AG08396 (cell line): ENCODE data around the gene SEC22A.

ENCODE experiments used
- DNase-seq: peaks from one replicate; pipeline ENCODE4 v3.0.0; 2012; ENCODE audit warnings: low spot score, mixed read lengths

Gene SEC22A

GRCh38 chr3:123263941-123264340, 62.2 kb downstream of the SEC22A start:
- no peak for DNase-seq

- DNase-seq = no peak
Measured at GRCh38 chr3:123267821-123268220, 66.1 kb downstream of the SEC22A start.

GRCh38 chr3:123270818-123271217, 69.1 kb downstream of the SEC22A start:
- no peak for DNase-seq

GRCh38 chr3:123271466-123272159, 69.9 kb downstream of the SEC22A start:
- DNase-seq = no peak

GRCh38 chr3:123272547-123272946, 70.8 kb downstream of the SEC22A start:
- DNase-seq = no peak

GRCh38 chr3:123275691-123276090, 73.9 kb downstream of the SEC22A start:
- DNase-seq = no peak

GRCh38 chr3:123276346-123277006, 74.7 kb downstream of the SEC22A start:
- no peak for DNase-seq

- no peak for DNase-seq
Measured at GRCh38 chr3:123277106-123277505, 75.4 kb downstream of the SEC22A start.

- no peak for DNase-seq
Measured at GRCh38 chr3:123278446-123278845, 76.7 kb downstream of the SEC22A start.

- no peak for DNase-seq
Measured at GRCh38 chr3:123279121-123279520, 77.4 kb downstream of the SEC22A start.

- no peak for DNase-seq
Measured at GRCh38 chr3:123281406-123281805, 79.7 kb downstream of the SEC22A start.

GRCh38 chr3:123281929-123282328, 80.2 kb downstream of the SEC22A start:
- no peak for DNase-seq

GRCh38 chr3:123282461-123282860, 80.7 kb downstream of the SEC22A start:
- no peak for DNase-seq

GRCh38 chr3:123283074-123283473, 81.3 kb downstream of the SEC22A start:
- DNase-seq = no peak

GRCh38 chr3:123283657-123284398, 82.1 kb downstream of the SEC22A start:
- no peak for DNase-seq

- DNase-seq = no peak
Measured at GRCh38 chr3:123284399-123285010, 82.8 kb downstream of the SEC22A start.

- no peak for DNase-seq
Measured at GRCh38 chr3:123285066-123285465, 83.3 kb downstream of the SEC22A start.

- DNase-seq = peak; percentile 1
Measured at GRCh38 chr3:123285479-123285878, 83.7 kb downstream of the SEC22A start.

GRCh38 chr3:123285931-123286307, 84.2 kb downstream of the SEC22A start:
- no peak for DNase-seq

GRCh38 chr3:123286308-123287023, 84.7 kb downstream of the SEC22A start:
- peak; percentile 85 for DNase-seq

- no peak for DNase-seq
Measured at GRCh38 chr3:123287051-123287961, 85.6 kb downstream of the SEC22A start.
